Nasal cavity respiratory epithelium epithelial cell of viscerocranial mucosa (primary cell): ENCODE data around the gene CHSY1. TPM values are rescaled to one million over a fixed set of nuclear protein-coding genes. Genes with fewer than 3 reads are reported as not detected.

Experiments
- total RNA-seq: library from RNA; depleted of rRNA; stranded (reverse); fragments of >200 nt; gene quantifications from 2 replicates; pipeline ENCODE4 v1.2.3, GENCODE V29; 2014

The CHSY1 gene, protein sequence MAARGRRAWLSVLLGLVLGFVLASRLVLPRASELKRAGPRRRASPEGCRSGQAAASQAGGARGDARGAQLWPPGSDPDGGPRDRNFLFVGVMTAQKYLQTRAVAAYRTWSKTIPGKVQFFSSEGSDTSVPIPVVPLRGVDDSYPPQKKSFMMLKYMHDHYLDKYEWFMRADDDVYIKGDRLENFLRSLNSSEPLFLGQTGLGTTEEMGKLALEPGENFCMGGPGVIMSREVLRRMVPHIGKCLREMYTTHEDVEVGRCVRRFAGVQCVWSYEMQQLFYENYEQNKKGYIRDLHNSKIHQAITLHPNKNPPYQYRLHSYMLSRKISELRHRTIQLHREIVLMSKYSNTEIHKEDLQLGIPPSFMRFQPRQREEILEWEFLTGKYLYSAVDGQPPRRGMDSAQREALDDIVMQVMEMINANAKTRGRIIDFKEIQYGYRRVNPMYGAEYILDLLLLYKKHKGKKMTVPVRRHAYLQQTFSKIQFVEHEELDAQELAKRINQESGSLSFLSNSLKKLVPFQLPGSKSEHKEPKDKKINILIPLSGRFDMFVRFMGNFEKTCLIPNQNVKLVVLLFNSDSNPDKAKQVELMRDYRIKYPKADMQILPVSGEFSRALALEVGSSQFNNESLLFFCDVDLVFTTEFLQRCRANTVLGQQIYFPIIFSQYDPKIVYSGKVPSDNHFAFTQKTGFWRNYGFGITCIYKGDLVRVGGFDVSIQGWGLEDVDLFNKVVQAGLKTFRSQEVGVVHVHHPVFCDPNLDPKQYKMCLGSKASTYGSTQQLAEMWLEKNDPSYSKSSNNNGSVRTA
- total RNA-seq, result 27.7 and 34.9 TPM in 2 replicates

DNA sequence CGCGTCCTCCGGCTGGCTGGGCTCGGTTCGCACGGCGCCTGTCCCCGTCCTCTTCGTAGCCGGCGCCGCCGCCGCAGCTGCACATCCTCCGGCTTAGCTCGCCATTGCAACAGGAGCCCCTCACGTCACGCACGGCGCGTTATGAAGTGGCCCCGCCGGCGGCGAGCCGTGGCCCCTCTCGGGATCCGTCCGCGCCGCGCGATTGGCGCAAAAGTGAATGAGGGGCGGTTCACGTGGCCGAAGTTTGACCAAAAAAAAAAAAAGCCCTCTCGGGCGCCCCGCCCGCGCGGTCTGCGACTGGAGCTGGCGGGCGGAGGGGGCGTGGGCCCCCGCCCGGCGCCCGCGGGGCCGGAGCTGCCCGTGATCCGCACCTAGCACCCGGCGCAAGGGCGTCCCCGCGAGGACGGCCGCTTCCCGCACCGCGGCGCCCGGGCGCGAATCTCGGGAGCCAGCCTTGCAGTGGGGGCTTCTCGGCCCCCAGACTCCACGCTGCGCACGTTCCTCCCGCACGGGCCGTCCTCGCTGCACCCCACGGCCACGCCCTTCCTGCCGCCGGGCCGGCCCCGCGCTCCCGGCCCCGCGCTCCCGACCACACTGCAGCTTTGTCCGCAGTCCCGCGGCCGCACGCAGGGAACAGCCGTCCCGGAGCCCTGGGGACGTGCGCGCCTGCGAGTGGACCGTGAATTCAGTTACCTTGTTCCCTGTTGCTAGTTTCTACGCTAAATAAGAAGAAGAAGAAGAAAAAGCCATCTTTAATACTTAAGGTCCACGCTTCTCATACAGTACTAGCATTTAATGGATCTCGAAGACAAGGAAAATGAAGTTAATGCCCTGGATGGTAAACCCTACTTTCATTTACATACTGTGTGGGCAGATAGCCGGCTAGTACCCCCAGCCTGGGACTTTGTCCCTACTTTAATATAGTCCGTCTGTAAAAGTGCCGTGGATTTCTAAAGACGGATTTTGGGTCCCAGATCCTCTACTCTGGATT is at the start of gene CHSY1:
TSS of gene CHSY1 (minus strand) at position 219 of the 991 bp plus-strand sequence. CDS start 592 bp downstream, outside the sequence.

DNA sequence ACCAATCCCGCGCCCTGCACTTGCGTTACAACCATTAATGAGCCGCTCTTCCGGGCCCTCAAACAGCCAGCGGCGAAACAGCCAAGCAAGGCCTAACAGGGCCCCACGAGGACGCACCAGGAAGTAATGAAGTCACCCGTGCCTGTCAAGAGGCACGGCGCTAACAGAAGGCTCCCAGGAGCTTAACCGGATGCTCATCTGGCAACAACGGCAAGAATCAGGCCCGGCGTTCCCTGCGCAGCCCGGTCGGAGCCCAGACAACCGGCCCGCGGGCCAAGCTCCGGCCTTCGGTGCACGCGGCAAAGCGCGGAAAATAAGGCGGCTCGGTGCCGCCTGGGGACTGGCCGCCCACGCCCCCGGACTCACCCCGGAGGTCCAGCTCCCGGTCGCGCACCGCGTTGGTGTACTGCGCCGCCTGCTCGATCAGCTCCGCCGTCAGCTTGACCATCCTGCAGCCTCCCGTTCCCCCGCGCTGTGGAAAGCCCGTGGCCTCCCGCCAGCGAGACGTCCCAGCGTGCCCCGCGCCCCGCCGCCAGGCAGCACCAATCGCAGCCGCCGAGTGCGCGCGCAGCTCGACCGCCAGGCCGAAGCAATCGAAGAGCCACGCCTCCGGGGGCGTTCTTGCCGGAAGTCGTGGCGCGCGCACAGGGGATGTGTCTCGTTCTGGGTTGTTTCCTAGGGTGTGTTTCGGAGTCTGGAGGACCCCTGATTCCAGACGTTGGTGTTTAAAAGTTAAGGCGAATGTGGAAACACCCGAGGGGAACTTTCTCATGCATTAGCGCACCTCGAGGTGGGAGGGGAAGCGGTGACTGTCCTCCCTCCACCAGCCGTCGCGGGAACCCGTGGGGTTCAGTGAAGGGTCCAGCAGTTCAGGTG is 43.1 kb upstream of the CHSY1 start, which contains the start of gene SNRPA1:
TSS of gene SNRPA1 (minus strand) at position 518 of the 876 bp plus-strand sequence. CDS start at position 448, 70 bp downstream.

DNA sequence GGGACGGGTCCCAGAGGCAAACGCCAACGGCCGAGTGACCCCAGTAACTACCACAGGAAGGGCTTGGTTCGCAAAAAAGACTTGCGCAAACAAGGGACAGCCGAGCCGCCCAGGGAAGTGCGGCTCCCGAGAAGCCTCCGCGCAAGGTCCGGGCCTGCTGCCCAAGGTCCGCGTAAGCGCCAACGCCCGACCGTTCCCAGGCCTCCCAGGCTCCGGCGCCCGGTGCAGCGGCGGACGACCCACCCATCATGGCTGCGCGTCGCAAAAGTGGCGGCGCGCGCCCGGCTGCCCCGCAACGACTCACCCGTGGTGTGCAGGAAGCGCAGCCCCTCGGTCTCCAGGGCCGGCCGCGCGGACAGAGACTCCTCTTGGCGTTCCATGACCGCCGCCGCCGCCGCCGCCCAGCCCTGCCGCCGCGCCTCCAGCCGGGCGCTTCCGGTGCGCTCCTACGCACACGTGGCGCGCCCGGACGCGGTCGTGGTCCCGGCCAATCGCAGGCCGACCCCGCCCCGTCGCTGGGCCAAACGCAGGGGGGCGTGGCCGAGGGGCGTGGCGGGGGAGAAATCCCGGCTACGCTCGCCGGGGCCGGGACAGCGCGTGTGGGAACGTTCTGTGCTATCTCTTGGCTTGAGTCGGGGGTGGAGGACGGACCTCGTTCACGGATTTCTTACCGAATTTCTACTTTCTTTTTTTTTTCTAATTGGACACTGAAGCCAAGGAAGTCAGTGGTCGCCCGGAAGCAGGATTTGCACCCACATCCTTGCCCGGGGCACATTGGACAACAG is 25.4 kb upstream of the CHSY1 start, which contains the start of gene SELENOS:
TSS of gene SELENOS (minus strand) at position 448 of the 785 bp plus-strand sequence. CDS start at position 380, 68 bp downstream.

Other genes with a start within 250 kb of the CHSY1 start
- 82.3 and 163 TPM in 2 replicates for gene SELENOS, start 25.4 kb upstream of the CHSY1 start, total RNA-seq
- gene SNRPA1, start 43.2 kb upstream of the CHSY1 start, total RNA-seq, result 28.2 and 37.3 TPM in 2 replicates
- 4.3 and 11.6 TPM in 2 replicates for gene PCSK6, start 237.7 kb upstream of the CHSY1 start, total RNA-seq